ENCODE data around the gene BPTF.
"Not testable (repeated sequence)": the region's sequence is repeated elsewhere in the genome, so short reads cannot be mapped to it uniquely, and the experiment has no call there.

Gene BPTF

GRCh38 chr17:67974185-67974584, 148.9 kb downstream of the BPTF start:
- no peak for DNase-seq (ENCODE audit: low spot score)

GRCh38 chr17:67974598-67975066, 149.3 kb downstream of the BPTF start:
- DNase-seq (ENCODE audit: low spot score) = no peak

- DNase-seq (ENCODE audit: low spot score) = not testable (repeated sequence)
Measured at GRCh38 chr17:67976306-67976705, 151.0 kb downstream of the BPTF start.

GRCh38 chr17:67980456-67980855, 155.2 kb downstream of the BPTF start:
- DNase-seq (ENCODE audit: low spot score) = no peak

GRCh38 chr17:67980883-67981282, 155.6 kb downstream of the BPTF start:
- DNase-seq (ENCODE audit: low spot score) = not testable (repeated sequence)

GRCh38 chr17:67982034-67982640, 156.8 kb downstream of the BPTF start:
- no peak for DNase-seq (ENCODE audit: low spot score)

GRCh38 chr17:67982686-67983382, 157.5 kb downstream of the BPTF start:
- DNase-seq (ENCODE audit: low spot score) = no peak

GRCh38 chr17:67983383-67983688, 158.0 kb downstream of the BPTF start:
- no peak for DNase-seq (ENCODE audit: low spot score)

GRCh38 chr17:67990909-67991308, 165.6 kb downstream of the BPTF start:
- DNase-seq (ENCODE audit: low spot score) = no peak

- DNase-seq (ENCODE audit: low spot score) = no peak
Measured at GRCh38 chr17:67992548-67993152, 167.3 kb downstream of the BPTF start.

GRCh38 chr17:67993153-67993997, 168.1 kb downstream of the BPTF start:
- peak; percentile 86 for DNase-seq (ENCODE audit: low spot score)

- no peak for DNase-seq (ENCODE audit: low spot score)
Measured at GRCh38 chr17:67993998-67994361, 168.7 kb downstream of the BPTF start.

GRCh38 chr17:67994817-67995569, 169.7 kb downstream of the BPTF start:
- peak; percentile 83 for DNase-seq (ENCODE audit: low spot score)

GRCh38 chr17:67995570-67996263, 170.4 kb downstream of the BPTF start:
- DNase-seq (ENCODE audit: low spot score) = peak; percentile 4

- DNase-seq (ENCODE audit: low spot score) = not testable (repeated sequence)
Measured at GRCh38 chr17:67996301-67997171, 171.2 kb downstream of the BPTF start, which contains the start of gene C17orf58. C17orf58 (minus strand) TSS chr17:67996469; CDS start chr17:67996198, 271 bp downstream.

GRCh38 chr17:67998466-67998865, 173.2 kb downstream of the BPTF start:
- DNase-seq (ENCODE audit: low spot score) = no peak

- peak; percentile 4 for DNase-seq (ENCODE audit: low spot score)
Measured at GRCh38 chr17:67999291-67999911, 174.1 kb downstream of the BPTF start.

GRCh38 chr17:68004201-68004600, 178.9 kb downstream of the BPTF start:
- DNase-seq (ENCODE audit: low spot score) = no peak

GRCh38 chr17:68006797-68007196, 181.5 kb downstream of the BPTF start:
- no peak for DNase-seq (ENCODE audit: low spot score)

Measured in AG08395 (cell line).